Renal pelvis (tissue), 12 donors: ENCODE data around the gene VIPR1. TPM values are rescaled to one million over a fixed set of nuclear protein-coding genes. Genes with fewer than 3 reads are reported as not detected.
A peak's percentile ranks its signal among the peaks of the same experiment; 100 is the strongest.

Experiments
- DNase-seq: peaks from one replicate; pipeline ENCODE4 v3.0.0-alpha.2; 2013
- long read RNA-seq, 16 experiments: transcript quantifications; one replicate each; lab custom pipeline, GENCODE V29; 2026
- polyA plus RNA-seq, 3 donors: library from polyadenylated mRNA; unstranded; fragments of 120-200 nt; gene quantifications; one replicate each; pipeline ENCODE4 v1.2.1, GENCODE V29; 2013; ENCODE audit not compliant: insufficient read length in 3 of 3

The VIPR1 gene, protein sequence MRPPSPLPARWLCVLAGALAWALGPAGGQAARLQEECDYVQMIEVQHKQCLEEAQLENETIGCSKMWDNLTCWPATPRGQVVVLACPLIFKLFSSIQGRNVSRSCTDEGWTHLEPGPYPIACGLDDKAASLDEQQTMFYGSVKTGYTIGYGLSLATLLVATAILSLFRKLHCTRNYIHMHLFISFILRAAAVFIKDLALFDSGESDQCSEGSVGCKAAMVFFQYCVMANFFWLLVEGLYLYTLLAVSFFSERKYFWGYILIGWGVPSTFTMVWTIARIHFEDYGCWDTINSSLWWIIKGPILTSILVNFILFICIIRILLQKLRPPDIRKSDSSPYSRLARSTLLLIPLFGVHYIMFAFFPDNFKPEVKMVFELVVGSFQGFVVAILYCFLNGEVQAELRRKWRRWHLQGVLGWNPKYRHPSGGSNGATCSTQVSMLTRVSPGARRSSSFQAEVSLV
- polyA plus RNA-seq = 1 to 10 TPM; 1.5 to 3.2 (median 2.0) TPM
- long read RNA-seq, donor 1, partial matches to known transcripts = 0 of 1 reads
- long read RNA-seq, donor 1, other reads (novel, unspliced or antisense) = 0 of 1 reads
- long read RNA-seq, donor 2, partial matches to known transcripts = 0 of 1 reads
- long read RNA-seq, donor 2, other reads (novel, unspliced or antisense) = 0 of 1 reads
- long read RNA-seq, donor 3, partial matches to known transcripts = 0 of 1 reads
- long read RNA-seq, donor 3, other reads (novel, unspliced or antisense) = 0 of 1 reads
- long read RNA-seq, donor 4 = 0 reads
- long read RNA-seq, donor 5, partial matches to known transcripts = 0 of 1 reads
- long read RNA-seq, donor 5, other reads (novel, unspliced or antisense) = 0 of 1 reads
- long read RNA-seq, donor 6 = 0 reads
- long read RNA-seq, donor 7 = 0 reads
- long read RNA-seq, donor 8 = 0 reads
- long read RNA-seq, donor 9, partial matches to known transcripts = 0 of 2 reads
- long read RNA-seq, donor 9, other reads (novel, unspliced or antisense) = 0 of 2 reads
- long read RNA-seq, donor 10 = 0 reads
- long read RNA-seq, donor 11 = 0 reads
- long read RNA-seq, donor 12 = 0 reads
- long read RNA-seq, donor 13, partial matches to known transcripts = 0 of 2 reads
- long read RNA-seq, donor 13, other reads (novel, unspliced or antisense) = 0 of 2 reads
- long read RNA-seq, donor 14 = 0 reads
- long read RNA-seq, donor 15, partial matches to known transcripts = 0 of 2 reads
- long read RNA-seq, donor 15, other reads (novel, unspliced or antisense) = 0 of 2 reads
- long read RNA-seq, donor 16 = 0 reads

DNA sequence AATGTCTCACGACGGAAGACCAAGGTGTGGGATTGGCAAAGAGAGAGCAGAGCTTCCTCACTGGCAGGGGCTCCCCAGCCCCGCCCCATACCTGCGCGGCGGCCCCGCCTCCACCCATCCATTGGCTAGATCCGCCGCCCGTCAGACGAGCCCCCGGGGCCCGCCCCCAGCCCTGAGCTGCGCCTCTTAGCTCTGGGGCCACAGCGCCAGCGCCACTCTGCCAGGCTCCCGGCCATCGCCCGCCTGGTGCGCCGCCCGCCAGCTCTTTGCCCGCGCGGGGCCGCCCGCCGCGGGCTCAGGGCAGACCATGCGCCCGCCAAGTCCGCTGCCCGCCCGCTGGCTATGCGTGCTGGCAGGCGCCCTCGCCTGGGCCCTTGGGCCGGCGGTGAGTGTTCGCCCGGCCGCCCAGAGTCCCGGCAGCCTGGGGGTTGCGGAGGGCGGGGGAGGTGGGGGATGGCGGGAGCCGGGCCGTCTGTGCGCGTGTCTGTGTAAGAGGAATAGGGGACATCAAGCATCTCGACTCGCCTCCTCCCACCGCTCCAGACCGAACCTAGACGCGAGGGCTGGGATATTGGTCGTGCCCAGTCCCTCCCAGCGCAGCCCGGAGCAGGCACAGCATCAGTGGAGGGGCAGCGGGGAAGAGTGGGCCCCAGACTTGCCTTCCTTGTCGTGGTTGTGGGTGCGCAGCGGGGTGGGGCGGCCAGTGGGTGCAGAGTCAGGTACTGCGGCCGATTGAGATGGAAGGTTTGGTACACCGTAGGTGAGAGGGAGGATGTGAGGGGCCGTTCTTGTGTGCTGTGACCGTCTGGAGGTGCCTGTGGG is at the start of gene VIPR1:
Gene VIPR1 (plus strand): TSS at position 215 of the 822 bp plus-strand sequence. CDS start 93 bp downstream, at position 308.
- peak; percentile 65 for DNase-seq

DNA sequence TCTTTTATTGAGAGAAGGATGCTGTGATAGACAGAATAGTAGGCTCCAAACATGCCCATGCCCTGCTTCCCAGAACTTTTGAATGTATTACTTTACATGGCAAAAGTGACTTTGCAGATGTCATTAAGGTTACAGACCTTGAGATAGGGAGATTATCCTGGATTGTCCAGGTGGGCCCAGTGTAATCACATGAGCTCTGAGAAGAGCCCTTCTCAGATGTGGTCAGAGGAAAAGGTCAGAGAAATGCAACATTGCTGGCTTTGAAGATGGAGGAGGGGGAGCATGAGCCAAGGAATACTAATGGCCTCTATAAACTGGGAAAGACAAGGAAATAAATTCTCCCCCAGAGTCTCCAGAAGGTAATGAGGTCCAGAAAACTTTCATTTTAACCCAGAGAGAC is 46.2 kb upstream of the VIPR1 start:
- no peak for DNase-seq

DNA sequence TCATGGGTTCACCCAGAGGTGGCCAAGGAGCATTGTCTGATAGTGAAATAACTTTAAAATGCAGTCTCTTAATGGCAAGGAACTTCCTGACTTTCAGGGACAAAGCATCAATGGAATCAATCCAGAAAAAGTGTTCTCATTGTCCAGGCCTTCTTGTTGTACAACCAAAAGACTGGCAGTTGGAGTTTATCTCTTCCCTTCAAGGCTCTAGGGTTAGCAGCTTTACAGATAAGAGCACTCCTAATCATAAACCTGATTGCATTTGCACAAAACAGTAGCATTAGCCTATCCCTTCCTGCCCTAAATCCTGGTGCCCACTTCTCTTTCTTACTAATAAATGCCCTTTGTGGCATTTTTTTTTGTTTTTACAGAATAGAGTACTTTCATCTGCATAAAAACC is 43.3 kb upstream of the VIPR1 start:
- DNase-seq = no peak

DNA sequence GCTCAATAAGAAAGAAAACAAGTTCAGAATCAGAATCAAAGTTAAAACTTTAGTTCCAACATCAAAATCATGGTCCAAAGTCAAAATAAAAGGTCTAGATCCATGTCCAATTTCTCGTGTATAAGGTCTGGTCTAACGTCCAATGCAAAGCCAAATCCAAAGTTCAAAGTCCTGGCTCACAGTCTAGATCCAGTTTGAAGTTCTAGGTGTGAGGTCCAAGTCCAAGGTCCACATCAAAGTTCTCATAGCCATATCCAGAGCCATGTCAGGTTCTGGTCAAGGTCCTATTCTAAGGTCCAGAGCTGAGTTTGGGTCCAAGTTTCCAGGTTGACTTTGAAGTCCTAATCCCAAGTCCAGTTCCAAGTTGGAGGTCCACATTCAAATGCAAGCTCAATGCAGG is 40.7 kb upstream of the VIPR1 start:
- no peak for DNase-seq

DNA sequence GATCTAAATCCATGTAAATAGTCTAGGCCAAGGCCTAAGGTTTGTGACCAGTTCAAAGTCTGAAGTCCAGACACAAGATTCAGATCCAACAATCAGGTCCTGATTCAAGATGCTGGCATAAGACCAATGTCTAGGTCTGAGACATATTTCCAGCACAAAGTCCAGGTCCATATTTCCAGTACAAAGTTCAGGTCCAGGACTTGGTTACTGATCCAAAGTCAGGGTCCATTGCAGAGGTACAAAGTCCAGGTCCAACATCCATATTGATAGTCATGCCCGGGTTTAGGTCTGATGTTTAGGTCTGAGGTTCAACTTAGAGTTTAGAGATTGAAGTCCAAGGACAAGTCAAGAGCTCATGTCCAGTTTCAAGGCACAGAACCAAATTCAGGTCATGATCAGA is 39.4 kb upstream of the VIPR1 start:
- DNase-seq = no peak

DNA sequence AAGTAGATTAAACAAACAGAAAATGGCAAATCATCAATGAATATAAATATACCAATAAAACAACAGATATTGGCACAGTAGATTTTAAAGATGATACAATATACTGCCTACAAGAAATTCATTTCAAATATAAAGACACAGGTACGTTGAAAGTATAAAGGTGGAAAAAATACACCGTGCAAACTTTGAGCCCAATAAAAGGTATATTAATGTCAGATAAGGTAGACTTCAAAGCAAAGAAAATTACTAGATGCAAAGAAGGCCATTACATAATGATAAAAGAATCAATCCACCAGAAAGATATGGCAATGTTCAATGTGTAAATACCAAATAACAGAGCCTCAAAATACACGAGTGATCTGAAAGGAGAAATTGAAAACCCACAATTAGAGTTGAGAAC is 34.3 kb upstream of the VIPR1 start:
- no peak for DNase-seq

DNA sequence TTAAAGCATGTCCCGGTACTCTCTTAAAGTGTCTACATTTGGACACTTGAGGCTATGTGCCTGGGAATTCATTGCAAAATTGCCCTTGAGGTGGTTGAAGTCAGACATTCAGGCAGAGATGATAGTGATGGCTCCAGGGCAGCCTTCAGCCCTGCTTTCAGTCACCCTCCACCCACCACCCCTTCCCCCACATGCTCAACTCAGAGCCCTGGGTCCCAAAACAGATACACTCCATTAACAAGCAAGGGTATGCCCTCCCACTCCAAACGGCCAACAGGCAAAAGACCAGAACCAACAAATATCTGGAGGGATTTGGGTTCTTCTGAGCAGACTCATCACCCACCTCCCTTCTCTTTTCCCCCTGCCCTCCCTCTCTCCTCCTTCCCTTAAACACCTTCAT is 29.9 kb upstream of the VIPR1 start:
- no peak for DNase-seq

DNA sequence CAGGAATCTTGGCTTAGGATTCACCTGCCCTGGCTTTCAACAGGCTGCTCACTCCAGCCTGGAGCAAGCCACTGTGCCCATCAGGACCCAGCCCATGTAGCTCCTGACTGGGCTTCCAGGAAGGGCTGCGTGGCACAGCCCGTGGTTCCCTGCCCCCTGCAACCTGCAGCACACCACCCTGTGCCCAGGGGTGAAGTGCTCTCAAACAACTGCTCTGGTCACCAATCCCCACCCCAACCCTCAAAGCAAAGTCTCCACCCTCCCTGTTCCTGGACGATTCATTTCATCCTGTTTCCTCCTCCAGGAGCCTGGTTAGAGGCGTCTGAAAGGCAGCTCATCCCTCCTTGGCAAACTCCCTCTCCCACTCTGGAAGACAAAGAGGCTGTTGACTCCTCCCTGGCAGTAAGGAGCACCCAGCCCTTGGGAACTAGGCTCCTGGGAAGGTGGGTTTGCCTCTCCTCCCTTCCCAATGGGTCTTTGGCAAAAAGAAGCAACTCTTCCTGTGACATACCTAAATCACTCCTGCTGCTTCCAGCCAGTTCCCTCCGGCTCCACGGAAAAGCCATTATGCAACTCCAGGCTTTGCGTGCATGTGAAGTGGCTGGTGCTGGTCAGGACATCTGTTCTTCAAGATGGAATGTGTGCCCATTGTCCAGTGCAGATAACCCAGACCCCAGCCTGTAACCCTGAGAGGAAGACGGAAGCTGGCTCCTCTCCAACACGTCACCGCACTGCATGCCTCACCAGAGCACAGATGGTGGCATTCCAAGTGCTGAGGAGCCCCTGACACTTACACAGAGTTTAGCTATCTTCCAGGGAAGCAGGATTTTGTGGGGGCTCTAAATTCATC is 29.1 kb upstream of the VIPR1 start:
- no peak for DNase-seq

DNA sequence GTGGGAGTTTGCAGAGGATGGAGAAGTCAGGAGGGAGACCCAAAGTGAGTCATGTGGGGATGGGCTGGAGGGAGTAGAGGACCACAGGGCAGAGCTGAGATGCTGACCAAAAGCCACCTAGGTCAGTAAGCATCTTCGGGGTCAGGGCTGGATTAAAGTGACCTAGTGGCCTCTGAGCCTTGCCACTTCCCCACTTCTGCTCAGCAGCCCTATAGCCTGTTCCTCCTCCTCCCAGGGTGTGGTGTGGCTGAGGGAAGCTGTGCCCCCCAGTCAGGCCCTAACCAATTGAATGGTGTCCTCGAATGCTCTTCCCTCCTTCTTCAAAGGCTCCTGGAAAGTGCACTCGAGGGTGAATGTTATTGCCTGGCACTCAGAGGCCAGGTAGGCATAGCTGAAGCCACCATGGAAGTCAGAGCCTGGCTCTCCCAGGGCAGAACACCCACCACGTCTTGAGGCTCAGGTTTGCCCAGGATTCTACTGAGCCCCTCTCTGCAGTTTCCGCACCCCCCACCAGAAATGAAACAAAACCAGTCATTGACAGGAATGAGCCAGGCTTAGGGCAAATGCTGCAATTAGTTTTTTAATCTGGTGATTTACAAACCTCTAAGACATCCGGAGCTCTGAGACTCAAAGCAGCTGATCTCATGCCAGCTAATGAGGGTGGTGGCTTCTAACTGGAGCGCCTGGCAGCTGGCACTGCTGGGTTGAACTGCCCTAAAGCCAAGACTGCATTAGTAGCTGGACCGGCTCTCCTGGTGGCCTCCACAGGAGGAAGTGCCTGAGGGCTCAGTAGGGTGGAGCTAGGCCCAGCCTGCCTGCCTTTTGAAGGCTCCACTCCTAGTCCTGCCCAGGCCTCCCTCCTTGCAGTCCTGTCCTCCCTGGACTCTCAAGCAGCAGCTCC is 26.0 kb upstream of the VIPR1 start:
- peak; percentile 41 for DNase-seq

DNA sequence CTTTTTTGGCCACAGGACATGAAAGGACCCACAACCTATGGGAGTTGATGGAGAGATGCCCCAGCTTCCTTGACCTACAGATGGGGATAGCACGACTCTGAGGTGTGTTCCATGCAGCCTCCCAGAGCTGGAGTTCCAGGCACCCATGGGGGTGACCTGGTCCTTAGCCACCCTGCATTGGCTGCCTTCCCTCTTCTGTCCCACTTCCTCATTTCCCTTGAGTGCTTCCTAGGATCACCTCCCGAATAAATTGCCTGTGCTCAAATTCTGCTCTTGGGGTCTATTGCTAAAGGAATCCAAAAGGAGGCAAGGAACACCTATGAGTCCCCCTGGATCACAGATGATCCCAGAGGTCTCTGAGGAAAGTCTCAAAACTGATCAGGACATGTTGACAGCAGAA is 24.7 kb upstream of the VIPR1 start:
- no peak for DNase-seq

DNA sequence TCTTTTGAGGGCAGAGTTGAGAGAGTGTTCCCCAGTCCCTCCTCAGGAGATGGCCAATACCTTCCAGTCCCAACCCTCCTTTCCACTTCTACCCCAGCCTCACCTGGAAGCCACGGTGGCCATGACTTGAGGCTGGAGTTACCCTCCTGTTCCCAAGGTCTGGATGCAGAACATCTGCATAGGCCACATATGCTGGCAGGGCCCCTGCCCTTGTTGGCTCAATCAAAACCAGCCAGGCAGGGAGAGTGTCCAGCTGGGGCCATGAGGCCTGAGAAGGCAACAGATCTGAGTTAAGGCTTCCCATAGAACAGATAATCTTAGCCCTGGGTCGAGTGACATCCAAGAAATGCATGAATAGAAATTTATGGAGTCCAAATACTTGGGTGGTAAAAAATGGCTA is 23.6 kb upstream of the VIPR1 start:
- no peak for DNase-seq

DNA sequence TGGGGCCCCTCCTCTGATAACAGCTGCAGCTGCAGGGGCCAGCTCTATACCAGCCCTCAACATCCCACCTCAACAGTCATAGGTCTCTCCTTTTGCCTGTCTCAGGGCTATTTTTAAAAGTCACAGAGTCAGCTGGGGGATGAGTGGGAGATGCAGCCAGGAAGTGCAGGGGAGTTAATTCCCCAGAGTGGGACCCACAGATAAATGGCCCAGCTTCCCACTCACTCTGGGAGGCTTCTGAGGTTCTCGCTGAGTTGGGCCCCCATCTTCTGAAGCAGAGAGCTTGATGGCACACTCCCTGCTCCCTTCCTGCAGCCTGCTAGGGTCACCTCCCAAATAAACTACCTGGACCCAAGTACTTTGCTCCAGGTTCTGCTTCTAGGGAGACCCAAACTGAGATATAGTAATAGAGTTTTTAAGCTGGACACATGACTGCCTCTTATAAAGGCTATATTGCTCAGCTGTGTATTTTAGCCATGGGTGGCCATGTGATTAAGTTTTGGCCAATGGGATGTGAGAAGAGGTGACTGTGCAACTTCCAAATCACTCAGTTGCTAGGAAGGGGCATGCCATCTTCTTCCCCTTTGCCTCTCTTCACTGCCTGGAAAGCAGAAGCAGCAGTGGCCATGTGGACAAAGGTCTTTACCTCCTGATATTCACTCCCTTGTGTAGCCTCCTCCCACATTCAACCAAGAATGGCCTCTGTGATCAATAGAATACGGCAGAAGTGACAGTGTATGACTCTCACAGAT is 15.5 kb upstream of the VIPR1 start:
- DNase-seq = no peak

DNA sequence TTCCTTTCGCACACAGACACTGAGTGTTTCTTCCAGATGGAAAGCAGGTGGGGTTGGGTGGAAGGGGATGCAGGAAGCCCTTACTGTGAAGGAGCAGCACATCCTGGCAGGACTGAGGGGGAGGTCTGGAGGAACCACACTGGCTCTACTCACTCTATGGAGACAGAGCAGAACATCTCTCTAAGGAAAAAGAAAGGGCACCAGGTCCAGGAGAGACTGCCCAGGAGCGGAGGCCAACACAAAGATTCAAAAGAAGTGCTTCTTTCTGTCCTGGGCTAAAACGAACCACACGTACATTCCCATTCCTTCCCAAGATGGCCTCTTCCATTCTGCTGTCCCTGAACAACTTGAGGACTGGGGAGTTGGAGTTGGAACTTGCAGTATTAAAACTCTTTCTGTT is 13.8 kb upstream of the VIPR1 start:
- no peak for DNase-seq

DNA sequence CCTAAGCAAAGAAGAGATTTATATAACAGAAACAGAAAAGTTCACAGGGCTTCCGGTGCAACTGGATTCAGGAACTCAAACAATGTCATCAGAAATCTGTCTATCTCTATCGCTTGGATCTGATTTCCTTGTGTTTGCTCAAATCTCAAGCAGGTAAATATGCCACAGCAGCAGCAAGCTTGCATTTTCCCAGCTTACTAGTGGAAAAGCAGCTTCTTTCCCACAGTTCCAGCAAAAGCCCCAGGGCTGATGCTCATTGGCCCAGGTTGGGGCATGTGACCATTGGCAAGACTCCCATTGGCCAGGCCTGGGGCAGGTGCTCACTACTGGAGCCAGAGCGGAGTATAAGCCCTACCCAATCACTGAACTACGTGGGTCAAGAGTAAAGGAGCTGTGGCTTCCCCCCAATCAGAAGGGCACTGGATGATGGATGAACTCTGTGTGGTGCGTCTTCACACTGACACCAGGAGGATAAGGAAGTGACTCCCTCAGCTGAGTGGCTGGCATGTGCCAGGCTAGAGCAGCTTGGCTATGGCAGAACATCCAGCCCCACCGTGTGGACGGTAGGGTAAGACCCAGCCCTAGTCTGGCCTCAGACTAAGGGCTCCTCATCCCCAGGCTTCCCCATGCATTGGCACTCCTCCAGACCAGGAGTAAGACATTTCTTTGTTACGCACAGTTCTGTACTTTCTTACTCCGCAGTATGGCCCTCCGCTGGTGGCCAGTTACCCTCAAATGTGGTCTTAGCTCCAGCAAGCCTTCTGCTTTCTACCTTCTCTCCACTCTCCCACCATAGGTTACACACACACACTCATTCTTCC is 13.1 kb upstream of the VIPR1 start:
- no peak for DNase-seq

DNA sequence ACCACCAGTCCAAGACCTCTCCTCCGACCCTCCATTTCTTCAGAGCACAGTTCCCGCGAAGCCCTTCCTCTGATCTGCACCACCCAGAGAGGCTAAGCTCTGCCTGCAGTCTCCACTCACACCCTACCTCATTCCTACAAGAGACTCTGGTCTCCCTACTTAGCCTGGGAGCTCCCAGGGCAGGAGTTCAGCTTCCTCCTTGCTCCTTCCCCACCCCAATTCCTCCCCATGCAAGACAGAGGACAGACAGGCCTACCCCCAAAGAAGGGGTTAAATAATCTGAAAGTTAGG is 12.6 kb upstream of the VIPR1 start:
- DNase-seq = no peak

DNA sequence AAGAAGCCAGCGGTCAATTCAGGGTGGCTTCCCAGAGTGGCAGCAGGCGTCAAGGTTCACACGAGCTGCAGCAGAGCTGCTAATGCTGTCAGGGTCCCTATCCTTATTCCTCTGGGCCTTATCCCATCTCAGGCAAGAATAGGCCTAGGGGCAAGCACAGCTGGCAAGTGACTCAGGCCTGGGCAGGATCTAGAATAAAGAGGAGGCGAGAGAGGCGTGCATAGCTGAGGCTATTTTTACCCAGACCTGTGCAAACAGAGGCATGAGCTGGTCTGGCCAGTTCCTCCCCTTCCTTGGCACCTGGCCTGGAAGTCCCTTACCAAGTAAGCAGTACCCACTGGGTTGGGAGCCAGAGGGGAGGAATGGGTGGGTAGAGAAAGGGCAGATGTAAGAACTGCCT is 12.2 kb upstream of the VIPR1 start:
- DNase-seq = no peak

DNA sequence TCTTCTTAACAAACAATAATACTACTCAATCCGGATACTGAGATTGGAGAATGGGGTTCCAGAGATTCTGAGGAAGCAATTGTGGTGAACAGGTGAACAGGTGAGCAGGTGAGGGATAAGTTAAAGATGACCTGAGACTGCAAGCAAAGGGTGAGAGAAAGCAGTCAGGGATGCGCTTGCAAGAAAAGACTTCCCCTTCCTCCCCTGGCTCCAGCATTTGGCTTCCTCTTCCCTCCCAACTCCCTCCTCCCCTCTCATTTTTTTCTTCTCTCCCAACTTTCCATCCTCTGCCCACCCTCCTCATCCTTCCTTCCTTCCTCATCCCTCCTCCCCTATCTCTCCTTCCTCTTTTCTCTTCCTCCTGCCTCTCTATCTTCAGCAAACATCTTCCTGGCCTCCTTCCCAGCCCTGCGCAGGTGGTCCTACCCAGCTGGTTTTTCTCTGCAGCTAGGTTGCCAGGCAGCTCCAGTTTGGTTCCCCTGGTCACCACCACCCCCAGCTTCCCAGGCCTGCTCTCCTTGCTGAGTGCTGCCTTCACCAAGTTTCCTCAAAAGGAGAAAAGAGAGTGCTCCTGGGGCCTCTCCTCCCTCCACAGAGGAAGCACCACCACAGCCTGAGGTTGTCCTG is 10.4 kb upstream of the VIPR1 start:
- DNase-seq = no peak
